ENCODE data around the gene GDPD1. TPM values are rescaled to one million over a fixed set of nuclear protein-coding genes. Genes with fewer than 3 reads are reported as not detected.

Gene GDPD1
- total RNA-seq, 2 donors from 2014 or later: 23.2 to 42.1 TPM

DNA sequence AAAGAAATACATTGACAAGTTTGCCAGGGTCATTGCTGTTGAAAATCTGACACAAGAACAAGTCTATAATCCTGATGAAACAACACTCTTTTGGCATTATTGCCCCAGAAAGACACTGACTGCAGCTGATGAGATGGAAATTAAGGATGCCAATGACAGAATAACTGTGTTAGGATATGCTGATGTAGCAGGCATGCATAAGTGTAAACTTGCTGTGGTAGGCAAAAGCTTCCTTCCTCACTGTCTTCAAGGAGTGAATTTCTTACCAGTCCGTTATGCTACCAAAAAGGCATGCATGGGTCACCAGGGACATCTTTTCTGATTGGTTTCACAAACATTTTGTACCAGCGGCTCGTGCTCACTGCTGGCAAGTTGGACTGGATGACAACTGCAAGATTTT is 10.5 kb downstream of the GDPD1 start:
- Histone ChIP-seq H3K9ac (ENCODE audit: extremely low read depth, low read length, poor library complexity, severe bottlenecking) (no peak overlapping the region), H3K9me3 (ENCODE audit: control insufficient read depth, low read length) (no peaks in the 10 kb centered on the region), H3K27me3 (ENCODE audit: control insufficient read depth, insufficient read depth, low read length, poor library complexity, severe bottlenecking) (no peaks in the 10 kb centered on the region), H3K27ac (ENCODE audit: low read depth, low read length) (no peak overlapping the region), H3K4me1 (ENCODE audit: control insufficient read depth, insufficient read depth, low read length) (no peaks in the 10 kb centered on the region), H3K36me3 (ENCODE audit: control insufficient read depth, insufficient read depth, low read length) (no peaks in the 10 kb centered on the region), H3K4me3 (ENCODE audit: low read length) (no peak overlapping the region)
- peaks cover 1% of the 10 kb centered on the region for H3K9me3 Mint-ChIP-seq
- H3K36me3 Mint-ChIP-seq (ENCODE audit: low read depth): peaks cover 4% of the 10 kb centered on the region
- no peaks in the 10 kb centered on the region for H3K27me3 Mint-ChIP-seq (ENCODE audit: insufficient read depth)
- no peak overlapping the region for H3K27ac Mint-ChIP-seq
- TF ChIP-seq, protein P1, sequence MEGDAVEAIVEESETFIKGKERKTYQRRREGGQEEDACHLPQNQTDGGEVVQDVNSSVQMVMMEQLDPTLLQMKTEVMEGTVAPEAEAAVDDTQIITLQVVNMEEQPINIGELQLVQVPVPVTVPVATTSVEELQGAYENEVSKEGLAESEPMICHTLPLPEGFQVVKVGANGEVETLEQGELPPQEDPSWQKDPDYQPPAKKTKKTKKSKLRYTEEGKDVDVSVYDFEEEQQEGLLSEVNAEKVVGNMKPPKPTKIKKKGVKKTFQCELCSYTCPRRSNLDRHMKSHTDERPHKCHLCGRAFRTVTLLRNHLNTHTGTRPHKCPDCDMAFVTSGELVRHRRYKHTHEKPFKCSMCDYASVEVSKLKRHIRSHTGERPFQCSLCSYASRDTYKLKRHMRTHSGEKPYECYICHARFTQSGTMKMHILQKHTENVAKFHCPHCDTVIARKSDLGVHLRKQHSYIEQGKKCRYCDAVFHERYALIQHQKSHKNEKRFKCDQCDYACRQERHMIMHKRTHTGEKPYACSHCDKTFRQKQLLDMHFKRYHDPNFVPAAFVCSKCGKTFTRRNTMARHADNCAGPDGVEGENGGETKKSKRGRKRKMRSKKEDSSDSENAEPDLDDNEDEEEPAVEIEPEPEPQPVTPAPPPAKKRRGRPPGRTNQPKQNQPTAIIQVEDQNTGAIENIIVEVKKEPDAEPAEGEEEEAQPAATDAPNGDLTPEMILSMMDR (conservative IDR thresholded peaks at IDR 0.05): no peak
- H3K4me3 Mint-ChIP-seq: no peak overlapping the region
- DNase-seq: no peak
- H3K4me1 Mint-ChIP-seq: no peaks in the 10 kb centered on the region
- whole genome bisulfite sequencing, 2 experiments (ENCODE audit: insufficient coverage in 1 of 2, insufficient read length in 1 of 2): 93 to 98% methylated on average over 3 of the region's 3 CpGs

GRCh38 chr17:59234631-59235030 is 14.3 kb downstream of the GDPD1 start:
- H3K27ac Mint-ChIP-seq: no peak overlapping the region
- H3K4me3 ChIP-seq (ENCODE audit: low read length): no peak overlapping the region
- no peaks in the 10 kb centered on the region for H3K4me1 ChIP-seq (ENCODE audit: control insufficient read depth, insufficient read depth, low read length)
- TF ChIP-seq, protein P1 (conservative IDR thresholded peaks at IDR 0.05): no peak
- H3K27me3 ChIP-seq (ENCODE audit: control insufficient read depth, insufficient read depth, low read length, poor library complexity, severe bottlenecking): no peaks in the 10 kb centered on the region
- DNase-seq: no peak
- no peaks in the 10 kb centered on the region for H3K36me3 ChIP-seq (ENCODE audit: control insufficient read depth, insufficient read depth, low read length)
- no peak overlapping the region for H3K4me3 Mint-ChIP-seq
- H3K27me3 Mint-ChIP-seq (ENCODE audit: insufficient read depth): no peaks in the 10 kb centered on the region
- H3K4me1 Mint-ChIP-seq: no peaks in the 10 kb centered on the region
- H3K9me3 Mint-ChIP-seq: peaks cover 1% of the 10 kb centered on the region
- no peak overlapping the region for H3K27ac ChIP-seq (ENCODE audit: low read depth, low read length)
- no peaks in the 10 kb centered on the region for H3K9me3 ChIP-seq (ENCODE audit: control insufficient read depth, low read length)
- peaks cover 7% of the 10 kb centered on the region for H3K36me3 Mint-ChIP-seq (ENCODE audit: low read depth)
- no peak overlapping the region for H3K9ac ChIP-seq (ENCODE audit: extremely low read depth, low read length, poor library complexity, severe bottlenecking)

GRCh38 chr17:59238906-59239305 is 18.6 kb downstream of the GDPD1 start:
- H3K9ac ChIP-seq (ENCODE audit: extremely low read depth, low read length, poor library complexity, severe bottlenecking): no peak overlapping the region
- no peak for DNase-seq
- 91 to 100% methylated on average over 1 to 2 of the region's 2 CpGs for WGBS, 2 experiments (ENCODE audit: insufficient coverage in 1 of 2, insufficient read length in 1 of 2)
- H3K27ac Mint-ChIP-seq: no peak overlapping the region
- no peaks in the 10 kb centered on the region for H3K27me3 ChIP-seq (ENCODE audit: control insufficient read depth, insufficient read depth, low read length, poor library complexity, severe bottlenecking)
- H3K36me3 Mint-ChIP-seq (ENCODE audit: low read depth): peaks cover 7% of the 10 kb centered on the region
- no peaks in the 10 kb centered on the region for H3K9me3 Mint-ChIP-seq
- TF ChIP-seq, protein P1 (conservative IDR thresholded peaks at IDR 0.05): no peak
- no peaks in the 10 kb centered on the region for H3K36me3 ChIP-seq (ENCODE audit: control insufficient read depth, insufficient read depth, low read length)
- H3K27ac ChIP-seq (ENCODE audit: low read depth, low read length): no peak overlapping the region
- H3K4me1 Mint-ChIP-seq: no peaks in the 10 kb centered on the region
- H3K4me1 ChIP-seq (ENCODE audit: control insufficient read depth, insufficient read depth, low read length): no peaks in the 10 kb centered on the region
- no peak overlapping the region for H3K4me3 ChIP-seq (ENCODE audit: low read length)
- H3K27me3 Mint-ChIP-seq (ENCODE audit: insufficient read depth): no peaks in the 10 kb centered on the region
- H3K9me3 ChIP-seq (ENCODE audit: control insufficient read depth, low read length): no peaks in the 10 kb centered on the region
- no peak overlapping the region for H3K4me3 Mint-ChIP-seq

Measured in endodermal cell (in vitro differentiated cells).